Esophagus muscularis mucosa (tissue), 4 donors: ENCODE results near the gene UTF1. TPM values are rescaled to one million over a fixed set of nuclear protein-coding genes. Genes with fewer than 3 reads are reported as not detected.

Source experiments
- DNase-seq: peaks from one replicate; pipeline ENCODE4 v3.0.0-alpha.2; 2017; ENCODE audit errors: extremely low spot score
- H3K27ac ChIP-seq, 4 donors: fragments of 200-600 bp; sonication (generic); replicated peaks in 1 of 4; 1 replicate in 3 of 4; 2 replicates in 1 of 4; pipeline ENCODE4 v1.5.1; 2016 to 2019; ENCODE audit warnings: mild to moderate bottlenecking in 1 of 4
- H3K27me3 ChIP-seq, 4 donors: fragments of 200-600 bp; sonication (generic); one replicate each; pipeline versions ENCODE4 v1.5.1 to v1.6.0; 2016 to 2019
- H3K36me3 ChIP-seq, 4 donors: fragments of 200-600 bp; sonication (generic); one replicate each; pipeline ENCODE4 v1.5.1; 2016 to 2019
- H3K4me1 ChIP-seq, 4 donors: fragments of 200-600 bp; sonication (generic); one replicate each; pipeline ENCODE4 v1.5.1; 2016 to 2019
- H3K4me3 ChIP-seq, 4 donors: fragments of 200-600 bp; sonication (generic); 1 replicate in 2 of 4; 2 replicates in 2 of 4; pipeline ENCODE4 v1.5.1; 2016 to 2019; ENCODE audit warnings: mild to moderate bottlenecking in 4 of 4, moderate library complexity in 1 of 4
- H3K9me3 ChIP-seq, 4 donors: fragments of 200-600 bp; sonication (generic); 1 replicate in 3 of 4; 2 replicates in 1 of 4; pipeline ENCODE4 v1.5.1; 2016 to 2019
- CTCF ChIP-seq, 3 experiments: fragments of 200-600 bp in 2 of 3; fragments of 450-650 bp in 1 of 3; sonication (generic) in 2 of 3; IDR thresholded peaks; one replicate each; pipeline ENCODE4 v1.5.1; 2017 to 2019; ENCODE audit warnings: antibody characterized with exemption in 3 of 3, mild to moderate bottlenecking in 2 of 3, moderate library complexity in 1 of 3
- EP300 ChIP-seq: sonication (generic); formaldehyde crosslinking; IDR thresholded peaks from one replicate; pipeline ENCODE4 v1.6.1; 2017; ENCODE audit warnings: antibody characterized with exemption
- POLR2A ChIP-seq: fragments of 450-650 bp; IDR thresholded peaks from one replicate; pipeline ENCODE4 v1.6.1; 2017; ENCODE audit warnings: antibody characterized with exemption, moderate library complexity, mild to moderate bottlenecking, low read depth
- POLR2AphosphoS5 ChIP-seq, 2 donors: sonication (generic); formaldehyde crosslinking; IDR thresholded peaks; one replicate each; pipeline ENCODE4 v1.6.1; 2017; ENCODE audit warnings: antibody characterized with exemption in 2 of 2
- WGBS: methylation state at CpG from one replicate; pipeline ENCODE4 v1.1.5; 2018; 5-methylcytosine and 5-hydroxymethylcytosine counted together
- intact Hi-C: fragments of 100-400 bp; cut with DNase I; formaldehyde crosslinking; loops from one replicate; pipeline ENCODE4 v1.15.1; 2023
- total RNA-seq, 4 donors: library from RNA; depleted of rRNA; stranded (reverse); fragments of >200 nt; gene quantifications; one replicate each; pipeline versions ENCODE4 v1.1.0 to v1.2.1, GENCODE V29; 2016

The UTF1 gene
- total RNA-seq, 4 donors from 2014 or later = not detected

- Histone ChIP-seq H3K4me1 (peaks cover 6 to 26% (median 18%) of the 10 kb centered on the region in 4 donors), H3K4me3 (peak overlapping the region in 2 of 4 donors; percentile 3 to 47), H3K27ac (no peak overlapping the region), H3K9me3 (no peaks in the 10 kb centered on the region), H3K27me3 (peaks cover 0 to 42% (median 10%) of the 10 kb centered on the region in 4 donors), H3K36me3 (peaks cover 2 to 42% (median 27%) of the 10 kb centered on the region in 4 donors)
- TF ChIP-seq POLR2AphosphoS5 (IDR thresholded peaks at IDR 0.05) = no peak
- TF ChIP-seq EP300 = no peak
- TF ChIP-seq POLR2A = no peak
- TF ChIP-seq CTCF (IDR thresholded peaks at IDR 0.05) = no peak
- WGBS = 53% methylated on average over 3 of the region's 26 CpGs
- DNase-seq = no peak
- intact Hi-C loops = no loop called here
These were observed 45.0 kb downstream of the UTF1 start for GRCh38 chr10:133274751-133275683.

- 56% methylated on average over 5 of the region's 12 CpGs for WGBS
- H3K4me3 ChIP-seq = peak overlapping the region in 2 of 4 donors; percentile 28 to 47
- peaks cover 3 to 42% (median 31%) of the 10 kb centered on the region in 4 donors for H3K36me3 ChIP-seq
- H3K4me1 ChIP-seq = peaks cover 6 to 26% (median 18%) of the 10 kb centered on the region in 4 donors
- intact Hi-C loops = no loop called here
- H3K9me3 ChIP-seq = no peaks in the 10 kb centered on the region
- H3K27ac ChIP-seq = no peak overlapping the region
- DNase-seq = no peak
- TF ChIP-seq EP300 (no peak), POLR2A (no peak), CTCF (IDR thresholded peaks at IDR 0.05) (no peak), POLR2AphosphoS5 (IDR thresholded peaks at IDR 0.05) (no peak)
- peaks cover 0 to 42% (median 10%) of the 10 kb centered on the region in 4 donors for H3K27me3 ChIP-seq
These were observed 45.7 kb downstream of the UTF1 start for GRCh38 chr10:133275684-133276092.

GRCh38 chr10:133276100-133276434, 46.0 kb downstream of the UTF1 start:
- no peak for DNase-seq
- Histone ChIP-seq H3K4me1 (peaks cover 6 to 26% (median 18%) of the 10 kb centered on the region in 4 donors), H3K9me3 (no peaks in the 10 kb centered on the region), H3K27ac (no peak overlapping the region), H3K27me3 (peaks cover 0 to 42% (median 10%) of the 10 kb centered on the region in 4 donors), H3K4me3 (peak overlapping the region in 3 of 4 donors; percentile 28 to 47 (median 28)), H3K36me3 (peaks cover 6 to 42% (median 33%) of the 10 kb centered on the region in 4 donors)
- no peak for TF ChIP-seq POLR2A
- no peak for TF ChIP-seq EP300
- TF ChIP-seq POLR2AphosphoS5 (IDR thresholded peaks at IDR 0.05) = no peak
- TF ChIP-seq CTCF (IDR thresholded peaks at IDR 0.05) = no peak
- intact Hi-C loops = no loop called here
- 37% methylated on average over 5 of the region's 6 CpGs for WGBS

GRCh38 chr10:133276435-133277201, 46.6 kb downstream of the UTF1 start, which contains the start of gene ADAM8:
Gene ADAM8 (minus strand): TSS chr10:133276868. CDS start chr10:133276817, 51 bp downstream.
- no peak for TF ChIP-seq POLR2A
- Histone ChIP-seq H3K27me3 (peaks cover 0 to 42% (median 10%) of the 10 kb centered on the region in 4 donors), H3K4me1 (peaks cover 6 to 26% (median 18%) of the 10 kb centered on the region in 4 donors), H3K27ac (no peak within 1 kb of the TSS), H3K36me3 (peaks cover 12 to 43% (median 35%) of the 10 kb centered on the region in 4 donors), H3K9me3 (no peaks in the 10 kb centered on the region), H3K4me3 (peak within 1 kb of the TSS; percentile 19 to 47 (median 28))
- intact Hi-C loops = no loop called here
- DNase-seq = no peak
- WGBS = 6% methylated on average over 30 of the region's 63 CpGs
